Endothelial cell of hepatic sinusoid (primary cell): ENCODE measurements around the gene CCDC171.

Experiments
- in situ Hi-C: cut with HindIII; loops from 2 replicates; pipeline ENCODE4 v1.10.0; 2017; ENCODE audit warnings: low sequenced_read_pairs

CCDC171 gene

DNA sequence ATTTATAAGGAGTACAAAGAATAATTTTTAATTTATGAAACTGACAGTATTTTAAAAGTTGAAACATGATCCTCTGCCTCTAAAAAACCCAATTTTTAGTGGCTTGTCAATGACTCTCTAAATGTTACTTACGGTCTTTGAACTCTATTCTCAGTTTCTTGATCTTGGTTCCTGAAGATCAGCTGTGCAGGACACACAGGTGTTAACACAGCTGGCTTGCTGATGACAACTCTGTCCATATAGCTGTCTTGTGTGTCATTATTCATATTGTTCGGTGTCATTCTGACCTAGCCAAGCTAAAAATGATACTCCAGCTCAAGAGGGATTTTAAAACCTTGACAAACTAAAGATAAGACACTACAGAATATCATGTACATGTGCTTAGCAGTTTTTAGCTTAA, 314.5 kb downstream of the CCDC171 start:
- in situ Hi-C loops, result no loop called here

DNA sequence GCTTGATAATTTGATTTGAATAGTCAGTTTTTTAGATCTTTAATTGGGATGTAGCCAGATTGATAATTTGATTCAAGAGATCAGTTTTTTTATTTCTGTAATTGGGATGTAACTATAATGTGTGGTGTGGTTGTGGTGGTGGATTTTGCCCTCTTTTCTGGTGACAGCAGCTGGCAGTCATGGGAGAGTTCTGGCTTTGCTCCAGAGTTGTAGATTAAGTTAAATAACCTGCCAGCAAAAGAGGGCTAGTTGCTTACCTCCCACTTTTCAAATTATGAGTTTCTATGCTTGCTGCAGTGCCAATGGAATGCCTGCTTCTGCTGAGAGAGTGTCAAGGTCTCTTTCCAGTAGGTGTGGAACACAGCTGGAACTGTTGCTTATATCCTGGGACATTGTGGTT, 315.1 kb downstream of the CCDC171 start:
- in situ Hi-C loops, result no loop called here

DNA sequence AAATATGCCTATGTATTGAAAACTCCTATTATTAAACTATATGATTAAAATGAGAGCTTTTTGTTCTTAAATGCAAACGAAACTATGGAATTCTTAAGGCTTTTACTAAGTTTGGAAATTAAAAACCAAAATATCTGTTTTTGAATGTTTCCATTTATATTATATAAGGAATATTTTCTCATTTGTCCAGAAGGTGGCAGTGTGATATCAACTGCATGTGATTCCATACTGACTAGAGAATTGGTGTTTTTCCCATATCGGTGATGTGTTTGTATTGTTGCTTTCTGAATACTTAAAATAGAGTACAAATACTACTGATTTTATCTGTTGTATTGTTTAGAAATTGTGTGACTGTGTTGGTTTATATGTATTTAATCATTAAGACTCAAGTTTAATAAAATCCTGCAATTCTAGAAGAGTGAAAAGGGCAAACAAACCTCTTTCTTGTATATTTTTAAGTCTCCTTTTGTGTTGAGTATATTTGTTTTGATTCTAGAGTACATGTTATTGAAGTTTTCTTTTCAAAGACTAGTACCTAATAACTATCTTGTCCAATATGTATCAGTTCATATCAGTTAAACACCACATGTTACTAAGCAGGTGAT, 320.8 kb downstream of the CCDC171 start:
- in situ Hi-C loops, result no loop called here

DNA sequence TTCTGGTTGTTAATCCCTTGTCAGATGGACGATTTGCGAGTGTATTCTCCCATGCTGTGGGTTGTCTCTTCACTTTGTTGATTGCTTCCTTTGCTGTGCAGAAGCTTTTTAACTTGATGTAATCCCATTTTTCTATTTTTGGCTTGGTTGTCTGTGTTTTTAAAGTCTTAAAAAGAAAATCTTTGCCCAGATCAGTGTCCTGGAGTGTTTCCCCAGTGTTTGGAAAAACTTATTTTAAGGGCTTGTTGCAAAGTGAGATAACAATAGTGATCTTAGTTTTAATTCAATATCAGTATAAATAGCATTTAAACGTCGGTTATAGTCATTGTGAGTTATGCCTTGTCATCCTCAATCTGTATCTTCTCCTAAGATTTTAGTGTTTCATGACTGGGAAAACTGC, 329.5 kb downstream of the CCDC171 start:
- in situ Hi-C loops, result no loop called here

DNA sequence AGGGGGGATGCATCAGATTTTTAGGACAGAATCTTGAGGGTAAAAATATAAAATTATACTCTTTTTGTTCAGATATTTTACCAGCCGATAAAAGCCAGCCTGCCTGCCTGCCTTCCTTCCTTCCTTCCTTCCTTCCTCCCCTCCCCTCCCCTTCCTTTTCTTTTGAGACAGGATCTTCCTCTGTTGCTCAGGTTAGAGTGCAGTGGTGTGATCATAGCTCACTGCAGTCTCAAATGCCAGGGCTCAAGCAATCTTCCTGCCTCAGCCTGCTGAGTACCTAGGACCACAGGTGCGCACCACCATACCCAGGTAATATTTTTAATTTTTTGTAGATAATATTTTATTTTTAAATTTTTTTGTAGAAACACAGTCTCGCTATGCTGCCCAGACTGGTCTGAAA, 330.0 kb downstream of the CCDC171 start:
- in situ Hi-C loops, result no loop called here

DNA sequence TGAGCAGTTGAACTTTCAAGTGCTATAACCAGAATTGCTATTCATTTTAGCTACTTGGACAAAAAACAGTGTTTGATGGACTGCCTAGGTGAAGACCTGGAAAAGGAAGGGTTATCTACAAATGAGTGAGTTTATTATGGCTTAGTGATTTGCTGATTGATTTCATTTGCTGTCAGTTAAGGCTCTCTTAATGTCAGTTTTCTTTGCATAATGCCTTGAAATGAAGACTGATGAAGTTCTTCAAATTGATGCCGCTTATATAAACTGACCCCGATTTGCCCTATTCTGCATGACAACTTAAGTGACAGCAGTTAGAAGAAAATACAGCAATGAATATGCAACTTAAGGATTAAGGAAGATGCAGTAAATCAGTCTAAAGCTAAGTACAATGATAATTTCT, 332.6 kb downstream of the CCDC171 start:
- in situ Hi-C loops, result no loop called here

DNA sequence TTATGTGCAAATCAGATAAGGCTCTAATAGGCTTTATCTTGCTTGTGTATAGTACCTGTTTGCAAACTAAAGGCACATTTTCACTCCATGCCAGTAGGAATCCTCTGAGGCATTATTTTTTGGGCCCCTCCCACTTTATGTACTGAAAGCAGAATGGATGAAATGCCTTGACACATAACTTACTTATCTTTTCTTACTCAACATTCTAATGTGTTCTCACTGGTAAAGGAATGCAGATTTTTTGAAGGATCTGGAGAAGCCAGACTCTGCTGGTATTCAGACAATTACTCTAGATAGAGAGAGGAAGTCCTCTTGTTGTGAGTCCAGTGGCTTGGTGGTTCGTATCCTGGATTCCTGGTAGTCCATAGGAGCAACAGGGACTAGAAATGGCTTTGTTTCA, 336.7 kb downstream of the CCDC171 start:
- in situ Hi-C loops, result no loop called here

DNA sequence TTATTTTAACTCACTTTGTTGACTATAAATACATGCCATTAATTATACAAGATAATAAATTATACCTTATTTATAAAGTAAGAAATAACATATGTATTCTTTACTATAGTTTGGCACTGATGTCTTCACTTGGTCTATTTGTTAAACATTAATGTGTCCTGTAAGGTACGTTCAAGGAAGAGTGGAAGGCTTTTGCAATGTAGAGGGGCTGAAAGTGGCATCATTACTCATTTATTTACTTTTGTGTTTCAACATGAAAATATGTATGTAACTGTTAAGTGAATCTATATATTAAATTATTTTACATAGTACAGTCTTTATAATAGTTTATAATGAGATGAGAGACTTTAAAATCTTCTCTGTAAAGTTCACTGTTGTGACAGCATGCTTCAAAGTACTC, 348.7 kb downstream of the CCDC171 start:
- in situ Hi-C loops, result no loop called here

DNA sequence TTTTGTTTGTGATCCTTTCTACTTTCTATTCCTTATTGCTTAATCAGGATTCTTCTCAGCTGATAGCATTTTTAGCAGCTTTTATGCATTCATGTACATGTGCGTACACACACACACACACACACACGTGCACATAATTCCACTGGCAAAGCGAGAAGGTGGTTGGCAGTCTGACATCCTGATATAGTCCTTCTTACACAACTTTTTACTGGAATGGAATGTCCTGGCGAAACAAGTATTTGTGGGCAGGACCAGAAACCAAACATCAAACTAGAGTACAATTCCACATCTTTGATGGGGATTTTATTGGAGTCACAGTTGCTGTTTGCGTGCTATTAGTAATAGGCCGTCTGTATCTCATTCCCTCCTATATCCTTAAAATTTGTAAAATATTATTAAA, 356.5 kb downstream of the CCDC171 start:
- in situ Hi-C loops, result no loop called here

DNA sequence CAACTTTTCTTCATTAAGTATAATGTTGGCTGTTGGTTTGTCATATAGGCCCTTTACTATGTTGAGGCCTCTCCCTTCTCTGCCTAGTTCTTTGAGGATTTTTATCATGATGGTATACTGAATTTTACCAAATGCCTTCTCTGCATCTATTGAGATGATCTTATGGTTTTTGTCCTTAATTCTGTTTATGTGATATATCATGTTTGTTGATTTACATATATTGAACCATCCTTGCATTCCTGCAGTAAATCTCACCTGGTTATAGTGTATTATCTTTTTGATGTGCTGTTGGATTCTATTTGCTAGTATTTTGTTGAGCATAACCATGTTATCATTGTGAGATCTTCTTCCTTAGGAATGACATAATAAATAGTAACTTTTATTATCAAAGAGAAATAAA, 362.9 kb downstream of the CCDC171 start:
- in situ Hi-C loops, result no loop called here

DNA sequence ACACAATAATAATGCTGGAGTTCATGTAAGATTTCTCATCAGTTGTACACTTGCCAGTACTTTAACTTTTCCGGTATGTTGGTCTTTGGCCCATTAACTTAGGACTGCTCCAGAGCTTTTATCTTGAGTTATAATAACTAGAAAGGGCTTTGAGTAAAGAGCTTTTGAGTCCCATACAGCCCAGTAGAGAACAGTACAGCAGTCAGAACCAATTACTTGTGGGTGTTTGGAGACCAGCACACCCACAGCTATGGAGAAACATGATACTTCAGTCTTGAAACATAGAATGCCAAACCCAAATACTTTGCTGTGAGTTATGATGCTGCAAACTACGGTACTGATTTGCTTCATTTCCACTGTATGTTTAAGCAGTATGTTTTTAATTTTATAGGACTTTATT, 374.3 kb downstream of the CCDC171 start:
- in situ Hi-C loops, result no loop called here

DNA sequence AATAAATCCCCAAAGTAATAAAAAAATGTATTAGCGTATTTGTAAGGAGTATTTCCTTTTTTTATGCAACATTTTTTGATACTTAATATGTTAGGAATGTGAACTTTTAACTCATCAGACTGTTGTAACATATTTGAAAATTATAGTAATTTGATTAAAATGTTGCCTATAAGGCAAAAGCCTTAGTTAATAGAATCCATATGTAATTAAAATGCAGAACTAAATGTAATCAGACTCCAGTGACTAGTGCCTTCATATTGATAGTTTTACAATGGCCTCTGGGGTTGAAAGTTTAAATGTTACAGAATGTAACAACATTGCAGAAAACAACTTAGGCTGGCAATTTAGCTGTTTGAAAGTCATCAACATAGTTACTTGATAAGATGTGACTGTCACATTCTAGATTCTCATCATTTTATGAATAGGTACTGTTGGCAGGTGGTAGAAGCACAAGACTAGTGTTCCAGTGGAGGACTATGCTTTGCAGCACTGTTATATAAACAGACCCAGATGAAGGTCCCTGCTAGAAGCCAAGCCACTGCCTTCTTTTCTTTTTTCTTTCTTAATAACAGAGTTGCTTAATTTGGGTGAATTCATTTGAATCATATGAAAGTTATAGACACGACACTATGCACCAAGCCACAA, 382.9 kb downstream of the CCDC171 start:
- in situ Hi-C loops, result no loop called here

DNA sequence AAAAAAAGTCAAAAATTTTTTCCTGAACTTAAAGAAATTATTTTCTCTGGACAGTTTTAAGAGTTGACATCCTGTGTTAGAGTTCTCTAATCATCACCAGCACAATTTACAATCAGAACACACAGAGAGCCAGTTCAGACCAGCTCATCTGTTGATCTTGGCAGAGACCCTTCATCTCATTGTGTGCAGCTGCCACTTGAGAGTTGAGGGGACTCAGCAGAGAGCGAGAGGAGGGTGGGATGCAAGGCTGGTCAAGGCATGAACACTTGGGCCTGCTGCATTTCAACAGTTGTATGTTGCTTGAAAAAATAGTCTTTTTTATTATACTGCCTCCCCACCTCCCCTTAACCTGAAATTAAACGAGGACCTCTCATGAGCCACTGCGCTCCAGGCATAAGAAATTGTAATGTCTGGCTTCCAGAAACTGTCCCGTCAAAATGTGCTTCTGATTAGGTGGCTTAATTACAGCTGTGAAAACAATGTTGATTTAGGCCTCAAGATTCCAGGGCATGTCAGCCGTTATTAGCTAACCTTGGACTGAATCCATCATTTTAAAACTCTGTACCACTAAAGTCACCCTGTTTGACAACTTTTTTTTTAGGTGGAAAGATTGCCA, 383.6 kb downstream of the CCDC171 start:
- in situ Hi-C loops, result no loop called here

DNA sequence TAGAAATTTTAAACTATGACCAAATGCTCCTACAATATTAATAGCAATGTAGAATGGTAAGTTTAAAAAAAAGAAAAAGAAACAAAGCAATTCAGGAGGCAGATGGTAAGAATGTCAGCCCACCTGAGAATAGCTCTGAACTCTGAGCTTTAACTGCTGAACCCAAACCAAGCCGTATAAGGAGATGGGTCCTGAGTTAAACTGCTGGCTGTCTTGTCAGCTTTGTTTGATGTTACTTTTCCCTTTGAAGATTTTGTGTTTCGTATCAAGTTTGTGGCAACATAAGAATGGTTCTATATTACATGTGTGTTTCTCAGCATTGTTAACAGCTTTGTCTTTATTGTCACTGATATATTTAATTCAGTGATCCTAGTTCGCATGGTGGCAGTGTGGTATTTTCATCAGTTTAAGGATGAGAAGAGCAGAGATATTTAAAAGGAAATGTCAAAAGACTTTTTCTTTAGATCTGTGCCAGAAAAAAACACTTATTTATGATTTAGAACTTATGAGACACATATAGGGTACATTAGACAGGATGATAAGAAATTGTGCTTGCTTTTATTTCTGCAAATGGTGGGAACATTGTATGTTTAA, 390.1 kb downstream of the CCDC171 start:
- in situ Hi-C loops, result no loop called here

DNA sequence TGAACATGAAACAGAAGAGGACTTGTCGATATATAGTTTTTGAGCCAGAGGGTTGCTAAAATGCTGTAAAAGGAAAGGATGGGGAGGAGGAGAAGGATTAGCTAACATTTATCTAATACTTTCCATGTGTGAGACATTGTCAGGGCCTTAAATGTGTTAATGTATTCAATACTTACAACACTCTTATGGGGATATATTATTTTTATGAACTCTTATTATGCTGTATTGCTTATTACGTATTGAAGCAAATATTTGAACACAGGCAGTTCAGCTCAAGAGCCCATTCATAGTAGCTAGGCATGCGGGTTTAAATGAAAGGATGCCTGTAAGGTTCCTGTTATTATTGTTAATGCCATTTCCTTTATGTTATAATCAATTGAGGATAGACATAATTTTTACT, 391.5 kb downstream of the CCDC171 start:
- in situ Hi-C loops, result no loop called here

DNA sequence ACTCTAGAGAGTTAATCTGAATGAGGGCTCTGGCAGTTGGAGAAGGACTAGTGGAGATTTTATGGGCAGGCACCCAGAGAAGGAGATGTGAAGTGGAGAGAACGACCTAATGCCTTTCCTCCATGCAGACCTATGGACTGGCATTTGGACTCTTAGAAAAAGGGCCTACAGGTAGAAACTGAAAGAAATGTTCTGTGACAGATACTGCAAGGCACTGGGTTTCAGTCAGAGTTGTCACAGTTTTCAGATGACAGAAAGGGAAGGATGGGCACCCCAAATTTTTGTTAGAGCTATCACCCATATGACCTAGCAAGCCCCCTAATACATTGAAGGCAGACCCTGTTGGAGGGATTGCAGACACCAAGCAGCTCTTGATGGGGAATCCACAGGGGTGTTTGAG, 406.8 kb downstream of the CCDC171 start:
- in situ Hi-C loops, result no loop called here

DNA sequence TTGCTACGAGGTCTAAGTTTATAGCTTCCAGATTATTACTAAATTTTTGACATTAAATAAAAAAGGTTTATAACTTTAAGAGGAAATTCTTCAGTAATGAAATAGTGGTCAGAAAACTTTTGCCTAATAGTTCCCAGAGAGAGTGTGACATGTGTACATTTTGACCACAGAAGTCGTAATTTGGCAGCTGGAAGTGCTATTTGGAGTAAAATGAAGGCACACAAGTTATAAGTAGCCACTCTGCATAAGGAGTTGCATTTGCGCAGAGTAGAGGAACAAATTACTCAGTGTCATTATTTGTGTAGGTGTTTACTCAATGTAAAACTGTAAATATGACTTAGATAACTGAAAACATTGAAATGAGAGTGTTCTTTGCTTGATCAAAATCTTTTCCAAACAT, 408.4 kb downstream of the CCDC171 start:
- in situ Hi-C loops, result no loop called here

DNA sequence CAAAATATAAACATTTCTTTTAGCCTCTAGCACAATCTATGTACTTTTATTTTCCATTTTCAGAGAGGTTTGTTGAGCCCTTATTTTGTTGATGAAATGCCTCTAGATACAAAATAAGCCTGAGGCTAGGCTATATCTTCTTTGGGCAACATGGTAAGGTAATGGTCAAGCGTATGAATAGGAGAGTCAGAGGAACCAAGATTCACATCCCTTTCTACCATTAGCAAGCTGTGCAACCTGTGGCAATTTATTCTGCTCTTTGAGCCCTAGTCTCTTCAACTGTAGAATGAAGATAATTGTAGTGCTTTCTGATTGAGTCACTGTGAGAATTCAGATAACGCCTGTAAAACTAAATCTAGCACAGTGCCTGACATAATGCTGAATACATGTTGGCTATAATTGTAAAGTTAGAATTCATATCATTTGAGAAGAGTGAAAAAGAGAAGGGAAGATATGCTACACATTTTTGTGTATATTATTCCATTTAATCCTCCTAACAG, 412.5 kb downstream of the CCDC171 start:
- in situ Hi-C loops, result no loop called here

DNA sequence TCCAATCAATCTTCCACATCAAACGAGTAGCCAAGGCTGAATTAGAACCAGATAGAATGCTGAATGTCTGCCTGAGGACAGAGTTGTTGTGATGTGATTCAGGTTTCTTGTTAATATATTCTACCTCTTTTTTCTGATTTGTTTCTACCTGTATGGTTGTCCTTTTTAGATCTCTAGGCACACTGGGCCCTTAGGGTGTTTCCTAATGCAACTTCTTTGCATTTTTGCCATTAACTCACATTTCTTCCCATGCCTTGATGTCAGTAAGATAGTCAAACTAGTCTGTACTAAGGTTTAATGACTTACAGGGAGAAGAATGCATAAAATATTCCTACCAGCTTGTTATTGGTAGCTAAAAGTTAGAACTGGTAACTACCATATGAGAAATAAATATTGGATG, 413.6 kb downstream of the CCDC171 start:
- in situ Hi-C loops, result no loop called here

DNA sequence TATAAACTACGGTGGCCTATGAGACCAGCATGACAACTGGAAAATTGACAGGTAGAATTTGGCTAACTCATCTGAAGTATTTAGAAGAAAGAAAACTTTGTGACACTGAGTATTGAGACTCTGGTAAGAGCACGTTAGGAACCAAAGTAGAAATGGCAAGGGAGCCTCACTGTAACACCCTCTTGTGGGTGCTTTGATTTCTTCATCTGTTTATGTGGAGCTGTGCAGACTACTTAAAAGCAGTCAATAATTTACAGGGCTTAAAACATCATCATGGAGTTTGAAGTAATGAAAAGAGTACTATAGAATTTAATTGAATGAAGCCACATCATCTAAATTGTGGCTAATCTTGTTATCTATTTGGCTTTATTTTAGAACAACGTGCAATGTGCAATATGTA, 414.2 kb downstream of the CCDC171 start:
- in situ Hi-C loops, result no loop called here

DNA sequence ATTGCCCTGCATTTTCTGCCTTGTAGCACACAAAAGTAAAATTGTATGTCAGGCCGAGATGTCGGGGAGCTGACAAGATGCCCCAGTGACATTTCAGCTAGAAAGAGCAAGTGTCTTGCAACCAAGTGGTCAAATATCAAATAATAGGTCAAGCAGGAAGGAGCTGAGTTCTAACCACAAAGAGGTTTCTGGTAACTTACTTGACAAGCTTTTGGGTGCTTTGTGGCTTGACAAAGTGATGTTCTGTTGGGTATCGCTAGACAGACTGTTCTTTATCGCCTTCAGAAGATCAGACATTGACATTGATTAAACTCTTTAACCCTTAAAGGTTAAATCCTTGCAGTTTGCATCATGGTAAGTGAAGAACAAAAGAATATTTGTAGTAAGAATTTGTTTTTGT, 419.9 kb downstream of the CCDC171 start:
- in situ Hi-C loops, result no loop called here

DNA sequence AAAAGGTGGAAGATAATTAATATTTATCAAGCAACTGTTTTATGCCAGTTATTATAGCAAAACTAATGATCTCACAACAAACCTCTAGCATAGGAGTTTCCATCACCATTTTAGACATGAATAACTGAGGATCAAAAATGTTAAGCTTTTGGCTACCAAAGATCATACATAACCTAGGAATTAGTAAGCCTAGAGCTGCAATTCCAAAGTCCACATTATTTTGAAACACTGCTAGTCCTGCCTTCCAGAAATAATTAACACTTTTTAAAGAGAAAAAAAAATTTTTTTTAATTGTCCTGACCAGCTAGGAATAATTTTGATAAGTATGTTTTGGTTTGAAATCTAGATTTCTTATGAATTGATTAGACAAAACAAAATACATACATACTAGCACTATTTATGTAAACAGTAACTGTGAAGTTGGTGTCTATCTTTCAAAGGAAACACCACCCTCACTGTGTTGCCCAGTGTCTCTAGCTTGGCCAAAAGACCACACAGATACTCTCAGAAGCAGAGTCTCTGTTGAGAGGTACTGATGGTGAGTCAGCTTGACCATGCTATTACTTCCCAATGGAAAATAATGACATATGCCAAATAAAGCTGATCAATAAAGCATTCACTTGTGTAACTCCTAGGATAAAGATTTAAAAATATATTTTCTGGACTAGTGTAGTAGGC, 422.4 kb downstream of the CCDC171 start:
- in situ Hi-C loops, result no loop called here
